ENCODE measurements around the gene WNK2.
"Not testable (repeated sequence)": the region's sequence is repeated elsewhere in the genome, so short reads cannot be mapped to it uniquely, and the experiment has no call there.

Gene WNK2

GRCh38 chr9:93183663-93184431 is at the start of gene WNK2:
Gene WNK2, plus strand, starts transcription at chr9:93184139. Its CDS starts 791 bp downstream, at chr9:93184930.
- in situ Hi-C loops (cut with HindIII; ENCODE audit: low sequenced_read_pairs): no loop called here

DNA sequence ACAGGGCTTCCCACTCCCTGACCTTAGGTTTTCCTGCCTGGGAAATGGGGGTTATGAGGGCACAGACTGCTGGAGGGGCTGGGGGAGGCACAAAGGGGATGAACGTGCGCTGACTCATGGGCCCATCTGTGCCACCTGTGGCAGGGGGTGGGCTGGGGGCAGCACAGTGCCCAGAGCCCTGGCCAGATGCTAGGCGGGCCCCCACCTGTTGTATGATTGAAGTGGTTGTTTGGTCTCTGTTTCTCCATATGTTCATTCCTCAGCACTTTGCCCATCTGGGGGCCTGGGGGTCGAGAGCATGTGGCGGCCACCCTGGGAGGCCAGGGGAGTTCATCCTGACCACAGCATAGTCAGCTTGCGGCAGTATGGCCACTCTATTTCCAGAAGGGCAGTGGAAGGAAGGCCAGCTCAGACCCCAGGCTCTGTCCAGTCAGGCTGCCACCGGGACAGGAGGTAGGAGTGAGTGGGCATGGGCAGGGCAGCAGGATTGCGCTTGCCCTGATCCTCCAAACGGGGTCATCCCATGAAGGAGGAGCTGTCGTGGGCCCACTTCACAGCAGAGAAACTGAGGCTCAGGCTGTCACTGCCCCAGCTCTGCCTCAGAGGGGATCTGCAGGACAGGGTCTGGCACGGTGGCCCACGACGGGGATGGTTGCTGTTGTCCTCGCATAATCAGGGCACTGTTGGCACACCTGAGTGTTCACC is 49.0 kb upstream of the WNK2 start:
- in situ Hi-C loops (cut with HindIII; ENCODE audit: low sequenced_read_pairs): no loop called here

DNA sequence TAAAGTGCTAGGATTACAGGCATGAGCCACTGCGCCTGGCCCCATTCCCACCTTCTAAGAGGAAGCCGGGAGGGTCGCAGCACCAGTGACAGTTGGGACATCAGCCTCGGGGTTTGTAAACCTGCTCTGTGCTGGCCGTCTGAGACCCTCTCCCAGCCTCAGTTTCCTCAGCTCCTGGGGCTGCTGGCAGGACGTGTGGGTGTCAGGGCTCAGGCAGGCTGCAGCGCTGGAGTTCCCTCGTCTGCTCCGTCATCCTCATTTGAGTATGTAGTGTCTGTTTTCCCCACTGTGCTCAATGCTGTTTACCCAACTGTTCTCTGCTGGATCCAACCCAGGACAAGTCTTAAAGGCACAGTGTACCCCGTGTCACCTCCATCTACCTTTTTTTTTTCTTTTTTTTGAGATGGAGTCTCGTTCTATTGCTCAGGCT is 47.9 kb upstream of the WNK2 start:
- in situ Hi-C loops (cut with HindIII; ENCODE audit: low sequenced_read_pairs): no loop called here

- in situ Hi-C loops (cut with HindIII; ENCODE audit: low sequenced_read_pairs): no loop called here
Observed at GRCh38 chr9:93137362-93137761, 46.6 kb upstream of the WNK2 start.

DNA sequence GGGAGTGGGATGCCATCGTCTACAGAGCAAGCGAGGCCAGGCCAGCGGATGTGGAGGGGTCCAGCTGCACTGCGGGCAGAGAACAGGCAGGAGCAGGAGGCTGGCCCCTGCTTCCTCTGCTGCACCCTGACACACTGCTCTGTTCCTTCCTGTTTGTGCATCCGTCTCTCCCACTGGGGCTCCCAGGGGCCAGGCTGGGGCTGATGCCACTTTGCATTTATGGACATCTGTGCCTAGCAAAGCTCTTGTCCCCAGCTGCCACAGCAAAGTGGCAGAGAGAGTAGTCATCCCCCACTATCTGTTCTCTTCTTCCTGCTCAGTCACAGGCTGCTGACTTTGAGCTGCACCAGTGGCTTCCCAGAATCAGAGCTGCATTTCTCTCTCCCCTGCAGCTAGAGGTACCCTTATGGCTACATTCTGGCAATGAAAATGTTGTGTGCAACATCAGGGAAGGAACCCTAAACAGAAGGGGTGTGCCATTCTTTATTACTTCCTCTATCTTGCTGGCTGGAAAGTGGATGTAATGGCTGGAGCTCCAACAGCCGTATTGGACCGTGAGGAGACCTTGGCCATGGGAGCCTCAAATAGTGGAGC is 45.7 kb upstream of the WNK2 start:
- in situ Hi-C loops (cut with HindIII; ENCODE audit: low sequenced_read_pairs): no loop called here

GRCh38 chr9:93139365-93140182 is 44.4 kb upstream of the WNK2 start:
- in situ Hi-C loops (cut with HindIII; ENCODE audit: low sequenced_read_pairs): no loop called here

- in situ Hi-C loops (cut with HindIII; ENCODE audit: low sequenced_read_pairs): no loop called here
Observed at GRCh38 chr9:93141771-93142483, 42.0 kb upstream of the WNK2 start.

- in situ Hi-C loops (cut with HindIII; ENCODE audit: low sequenced_read_pairs): no loop called here
Observed at GRCh38 chr9:93143830-93144530, 40.0 kb upstream of the WNK2 start.

DNA sequence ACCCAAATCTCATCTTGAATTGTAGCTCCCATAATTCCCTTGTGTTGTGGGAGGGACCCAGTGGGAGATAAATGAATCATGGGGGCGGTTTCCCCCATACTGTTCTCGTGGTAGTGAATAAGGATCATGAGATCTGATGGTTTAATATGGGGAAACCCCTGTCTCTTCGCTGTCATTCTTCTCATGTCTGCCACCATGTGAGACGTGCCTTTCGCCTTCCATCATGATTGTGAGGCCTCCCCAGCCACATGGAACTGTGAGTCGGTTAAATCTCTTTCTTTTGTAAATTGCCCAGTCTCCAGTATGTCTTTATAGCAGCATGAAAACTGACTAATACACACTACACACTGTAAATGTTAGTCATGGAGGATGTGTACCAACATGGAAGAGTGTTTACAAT is 37.2 kb upstream of the WNK2 start:
- in situ Hi-C loops (cut with HindIII; ENCODE audit: low sequenced_read_pairs): not testable (repeated sequence)

- in situ Hi-C loops (cut with HindIII; ENCODE audit: low sequenced_read_pairs): no loop called here
Observed at GRCh38 chr9:93147632-93148031, 36.3 kb upstream of the WNK2 start.

DNA sequence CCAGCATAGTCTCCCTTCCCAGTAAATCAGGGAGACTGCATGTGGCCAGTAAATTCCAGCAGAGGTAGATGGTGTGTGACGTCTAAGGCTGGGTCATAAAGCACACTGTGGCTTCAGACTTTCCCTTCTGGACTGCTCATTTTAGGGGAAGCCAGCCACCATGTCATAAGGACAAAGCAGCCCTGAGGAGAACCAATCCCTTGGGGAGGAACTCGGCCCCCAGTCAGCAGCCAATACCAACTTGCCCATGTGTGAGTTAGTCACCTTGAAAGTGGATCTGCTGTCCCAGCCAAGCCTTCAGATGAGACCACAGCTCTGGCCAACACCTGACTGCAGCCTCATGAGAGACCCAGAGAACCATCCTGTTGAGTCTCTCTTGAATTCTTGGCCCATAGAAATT is 35.2 kb upstream of the WNK2 start:
- in situ Hi-C loops (cut with HindIII; ENCODE audit: low sequenced_read_pairs): no loop called here

DNA sequence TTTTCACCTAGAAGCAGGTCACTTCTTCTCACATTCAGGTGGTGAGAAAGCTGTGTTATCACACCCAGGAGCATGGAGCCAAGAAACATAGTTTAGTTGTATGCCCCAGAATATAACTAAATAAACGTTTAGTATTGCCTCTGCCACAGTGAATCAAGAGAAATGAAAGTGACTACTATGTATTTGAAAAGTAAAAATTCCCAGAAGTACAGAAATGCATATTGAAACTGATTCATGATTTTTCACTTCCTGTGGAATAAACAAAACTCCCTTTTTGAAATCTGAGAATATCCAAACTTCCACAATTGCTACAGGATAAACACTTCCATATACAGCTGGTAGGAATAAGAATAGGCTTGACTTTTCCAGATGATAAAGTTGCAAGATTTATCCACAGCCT is 34.6 kb upstream of the WNK2 start:
- in situ Hi-C loops (cut with HindIII; ENCODE audit: low sequenced_read_pairs): no loop called here

- in situ Hi-C loops (cut with HindIII; ENCODE audit: low sequenced_read_pairs): loop anchor here (5.0 kb wide), 1 partner anchor 41 kb away; no protein-coding TSS in a partner anchor
Observed at GRCh38 chr9:93151097-93151784, 32.7 kb upstream of the WNK2 start.

GRCh38 chr9:93154293-93154903 is 29.5 kb upstream of the WNK2 start:
- in situ Hi-C loops (cut with HindIII; ENCODE audit: low sequenced_read_pairs): loop anchor here (5.0 kb wide), 1 partner anchor 38 kb away; no protein-coding TSS in a partner anchor

DNA sequence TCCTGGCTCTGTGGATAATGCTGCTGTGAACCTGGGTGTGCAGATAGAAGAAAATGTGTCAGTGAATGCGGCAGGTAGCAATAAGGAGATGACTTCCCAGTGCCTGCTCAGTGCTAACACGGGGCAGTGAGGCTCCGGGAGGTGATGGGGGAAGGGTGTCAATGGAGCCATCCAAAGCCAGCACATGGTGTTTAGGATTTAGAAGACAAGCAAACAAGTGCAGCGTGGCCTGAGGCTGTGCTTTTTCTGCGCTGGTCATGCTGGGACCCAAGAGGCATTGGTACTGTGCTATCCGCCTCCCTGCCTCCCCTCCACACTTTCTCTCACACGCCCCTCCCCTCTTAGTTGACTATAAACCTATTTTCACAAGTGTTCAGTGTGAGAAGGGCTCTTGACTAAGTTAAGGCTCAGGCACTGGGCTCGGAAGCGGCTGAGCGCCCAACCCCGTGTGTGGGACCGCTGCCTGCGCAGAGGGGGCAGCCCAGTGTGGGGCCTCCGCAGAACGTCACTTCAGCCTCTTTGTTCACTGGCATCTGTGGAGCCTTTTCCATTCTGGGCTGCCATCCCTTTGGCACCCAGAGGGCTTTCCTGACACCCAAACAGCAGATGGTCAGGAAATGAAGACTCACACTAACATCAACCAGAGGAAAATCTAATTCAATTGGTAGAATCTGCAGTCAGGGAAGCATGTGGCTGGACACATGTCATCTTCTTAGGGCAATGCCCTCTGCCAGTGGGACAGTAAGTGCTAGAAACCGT is 28.0 kb upstream of the WNK2 start:
- in situ Hi-C loops (cut with HindIII; ENCODE audit: low sequenced_read_pairs): loop anchor here (5.0 kb wide), 1 partner anchor 49 kb away; no protein-coding TSS in a partner anchor

DNA sequence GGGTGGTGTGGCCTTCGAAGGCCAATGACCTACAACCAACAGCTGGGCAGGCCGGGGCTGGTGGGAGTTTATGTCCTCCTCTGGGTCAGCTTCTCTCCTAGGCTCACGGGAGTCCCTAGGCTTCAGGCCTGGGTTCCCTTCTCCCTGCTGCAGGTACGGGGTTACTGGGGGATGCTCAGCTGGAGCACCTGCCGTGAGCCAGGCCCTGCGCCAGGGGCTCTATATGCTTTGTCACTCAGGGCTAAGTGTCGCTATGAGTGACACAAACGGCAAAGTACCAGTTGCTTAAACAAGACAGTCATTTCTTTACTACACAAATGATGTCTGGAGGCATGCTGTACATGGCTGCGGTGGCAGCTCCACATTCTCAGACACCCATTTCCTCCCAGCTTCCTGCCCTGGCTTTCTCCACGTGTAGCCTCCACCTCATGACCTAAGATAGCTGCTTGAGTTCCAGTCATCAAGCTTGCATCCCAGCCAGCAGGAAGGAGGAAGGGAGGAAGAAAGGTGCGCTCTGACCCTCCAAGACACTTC is 27.4 kb upstream of the WNK2 start:
- in situ Hi-C loops (cut with HindIII; ENCODE audit: low sequenced_read_pairs): loop anchor here (5.0 kb wide), 1 partner anchor 49 kb away; no protein-coding TSS in a partner anchor

Measured in endothelial cell of hepatic sinusoid (primary cell).